Dendritic cell treated with granulocyte-macrophage colony-stimulating factor and Interleukin-4, amounts not matched to agents 40 ng/mL and 50 ng/mL, for 4 days (primary cell): Measurements from ENCODE around the gene AFTPH.

Experiments used
- H3K27ac Mint-ChIP-seq: one replicate; pipeline ENCODE4 v1.8.0; 2022; ENCODE audit warnings: mild to moderate bottlenecking, mixed read lengths
- H3K27me3 Mint-ChIP-seq: one replicate; pipeline ENCODE4 v1.8.0; 2022; ENCODE audit warnings: mild to moderate bottlenecking, mixed read lengths
- H3K36me3 Mint-ChIP-seq: one replicate; pipeline ENCODE4 v1.8.0; 2022; ENCODE audit warnings: low read depth, mixed read lengths
- H3K4me1 Mint-ChIP-seq: one replicate; pipeline ENCODE4 v1.8.0; 2022; ENCODE audit warnings: low read depth, mixed read lengths
- H3K4me3 Mint-ChIP-seq: one replicate; pipeline ENCODE4 v1.8.0; 2022; ENCODE audit warnings: mild to moderate bottlenecking, moderate library complexity, mixed read lengths
- H3K9me3 Mint-ChIP-seq: one replicate; pipeline ENCODE4 v1.8.0; 2022; ENCODE audit warnings: mixed read lengths
- intact Hi-C: fragments of 100-400 bp; cut with micrococcal nuclease; formaldehyde crosslinking; loops from one replicate; pipeline ENCODE4 v1.15.0; 2022

AFTPH gene

DNA sequence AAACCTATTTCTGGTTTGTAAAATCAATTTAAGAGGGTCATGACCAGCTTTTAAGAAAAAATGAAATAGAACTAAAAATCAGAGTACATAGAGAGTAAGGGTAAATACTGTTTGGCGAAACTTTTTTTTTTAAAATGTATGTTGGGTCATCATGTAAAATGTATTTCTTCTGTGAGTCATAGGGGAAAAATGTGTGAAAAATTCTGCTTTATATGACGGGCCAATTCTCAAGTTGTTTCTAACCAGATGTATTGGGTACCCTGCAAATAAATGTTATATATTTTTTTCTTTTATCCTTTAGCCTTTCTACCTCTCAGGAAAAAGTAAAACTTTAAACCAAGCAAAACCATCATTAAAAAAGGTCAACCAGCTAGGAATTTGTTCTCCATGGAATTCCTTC is 13.9 kb downstream of the AFTPH start:
- intact Hi-C loops, result no loop called here
- Mint-ChIP-seq H3K4me3 (no peak overlapping the region), H3K27ac (no peak overlapping the region), H3K27me3 (no peaks in the 10 kb centered on the region), H3K9me3 (no peaks in the 10 kb centered on the region), H3K4me1 (peaks cover 42% of the 10 kb centered on the region), H3K36me3 (peaks cover 7% of the 10 kb centered on the region)

DNA sequence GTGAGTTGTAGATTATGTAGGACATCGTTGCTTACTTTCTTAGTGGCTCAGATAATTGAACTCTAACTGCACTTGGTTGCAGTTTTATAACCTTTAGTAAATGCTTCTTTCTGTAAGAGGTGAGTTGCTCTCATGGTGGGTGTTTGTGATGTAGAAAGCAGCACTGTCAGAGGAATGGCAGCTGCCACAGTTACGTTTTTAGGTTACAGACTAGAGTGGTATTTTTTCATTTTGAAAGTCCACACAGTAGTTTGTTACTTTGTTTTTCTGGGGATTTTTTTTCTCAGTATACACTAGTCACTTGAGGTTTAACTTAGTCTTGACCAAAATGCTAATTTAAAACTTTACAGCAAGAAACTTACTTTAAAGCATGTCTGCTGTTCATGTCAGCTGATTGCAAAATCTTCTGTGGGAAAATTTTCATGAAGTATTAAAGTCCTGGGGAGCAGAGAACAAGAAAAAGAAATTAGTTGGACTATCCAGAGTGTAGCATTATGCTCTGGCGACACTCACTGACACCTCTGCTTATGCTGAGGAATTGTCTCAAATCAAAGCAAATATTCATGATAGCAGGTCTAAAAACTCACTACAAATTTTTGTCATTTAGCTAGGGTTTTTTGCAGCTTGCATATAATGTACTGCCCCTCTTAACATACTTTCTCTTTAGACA is 14.8 kb downstream of the AFTPH start:
- no peaks in the 10 kb centered on the region for H3K27me3 Mint-ChIP-seq
- H3K36me3 Mint-ChIP-seq, result peaks cover 11% of the 10 kb centered on the region
- peaks cover 47% of the 10 kb centered on the region for H3K4me1 Mint-ChIP-seq
- H3K9me3 Mint-ChIP-seq, result no peaks in the 10 kb centered on the region
- intact Hi-C loops, result no loop called here
- H3K27ac Mint-ChIP-seq, result no peak overlapping the region
- no peak overlapping the region for H3K4me3 Mint-ChIP-seq

DNA sequence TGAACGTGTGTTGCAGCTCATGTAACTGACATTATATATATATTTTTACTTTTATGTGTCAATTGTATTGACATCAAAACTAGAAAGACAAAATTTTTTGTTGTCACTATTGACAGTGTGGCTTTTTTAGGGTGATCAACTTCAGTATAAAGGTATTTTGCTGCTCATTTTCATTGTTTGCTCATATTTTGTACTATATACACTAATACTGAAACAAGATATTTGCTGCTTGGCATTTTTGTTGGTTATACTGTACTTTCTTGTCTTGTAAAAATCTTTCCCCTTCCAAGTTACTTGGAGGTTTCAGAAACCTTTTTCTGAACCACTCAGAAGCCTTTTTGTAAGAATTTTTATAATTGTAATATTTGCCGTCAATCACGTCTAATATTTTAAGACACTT is 16.5 kb downstream of the AFTPH start:
- no peaks in the 10 kb centered on the region for H3K9me3 Mint-ChIP-seq
- no peak overlapping the region for H3K4me3 Mint-ChIP-seq
- H3K27ac Mint-ChIP-seq, result no peak overlapping the region
- peaks cover 15% of the 10 kb centered on the region for H3K36me3 Mint-ChIP-seq
- H3K4me1 Mint-ChIP-seq, result peaks cover 45% of the 10 kb centered on the region
- no peaks in the 10 kb centered on the region for H3K27me3 Mint-ChIP-seq
- intact Hi-C loops, result no loop called here

DNA sequence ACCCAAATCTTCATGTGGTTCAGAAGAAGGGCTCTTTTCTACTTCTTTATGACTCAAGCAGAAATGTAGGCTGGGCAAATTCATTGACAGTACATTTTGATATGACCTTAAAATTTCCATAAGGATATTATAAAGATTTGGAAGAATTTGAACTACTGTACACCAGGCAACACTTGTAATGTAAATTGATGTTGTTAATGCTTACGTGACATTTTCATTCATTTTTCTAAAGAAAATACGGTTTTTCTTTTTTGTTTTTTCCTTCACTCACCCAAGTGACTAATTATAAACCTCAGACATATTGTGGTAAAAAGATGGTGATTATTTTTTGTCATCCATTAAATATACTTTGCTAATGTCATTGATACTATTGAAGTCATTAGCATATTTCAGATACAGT is 17.4 kb downstream of the AFTPH start:
- Mint-ChIP-seq H3K36me3 (peaks cover 8% of the 10 kb centered on the region), H3K4me1 (peaks cover 38% of the 10 kb centered on the region), H3K27ac (no peak overlapping the region), H3K27me3 (no peaks in the 10 kb centered on the region), H3K4me3 (no peak overlapping the region), H3K9me3 (no peaks in the 10 kb centered on the region)
- intact Hi-C loops, result no loop called here

DNA sequence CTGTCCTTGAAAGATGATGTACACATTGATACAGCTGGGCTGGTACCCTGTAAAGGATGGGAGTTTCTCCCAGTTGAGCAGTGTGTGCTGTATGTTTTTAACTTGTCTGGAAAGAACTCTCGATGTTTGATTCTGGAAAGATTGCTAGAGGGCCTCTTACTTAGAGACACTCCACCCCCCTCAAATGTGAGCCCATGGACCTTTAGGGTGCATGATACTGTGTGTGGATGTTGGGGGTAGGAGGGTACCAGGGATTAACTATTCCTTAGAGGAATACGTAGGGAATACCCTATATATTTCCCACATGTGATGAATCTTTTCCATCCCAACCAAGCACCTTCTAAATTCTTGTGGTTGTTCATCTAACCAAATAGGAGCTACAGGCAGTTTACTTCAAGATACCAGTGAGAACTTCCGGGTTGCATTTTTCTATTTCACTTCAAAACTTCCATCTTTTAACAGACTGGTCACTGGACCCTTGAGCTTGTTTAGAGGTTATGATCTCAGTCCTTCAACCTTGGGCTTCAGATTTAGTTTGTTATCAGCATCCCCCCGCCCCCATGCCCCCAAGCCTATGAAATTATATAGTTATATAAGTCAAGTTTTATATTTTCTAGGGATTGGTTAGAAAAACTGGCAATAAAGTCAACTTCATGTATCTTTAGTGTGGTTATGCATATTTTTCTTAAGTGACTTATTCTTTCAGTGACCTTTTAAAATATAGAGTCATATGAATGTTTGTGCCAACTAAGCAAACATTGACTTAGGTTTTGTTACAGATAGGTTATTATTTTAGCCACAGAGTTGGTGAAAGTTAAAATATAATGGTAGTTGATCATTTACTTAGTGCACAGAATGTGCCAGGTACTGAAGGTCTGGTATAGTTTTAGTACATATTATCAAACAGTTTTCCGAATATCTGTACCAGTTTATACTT is 18.2 kb downstream of the AFTPH start:
- peaks cover 39% of the 10 kb centered on the region for H3K4me1 Mint-ChIP-seq
- H3K27ac Mint-ChIP-seq, result no peak overlapping the region
- H3K27me3 Mint-ChIP-seq, result no peaks in the 10 kb centered on the region
- intact Hi-C loops, result no loop called here
- H3K9me3 Mint-ChIP-seq, result no peaks in the 10 kb centered on the region
- peaks cover 8% of the 10 kb centered on the region for H3K36me3 Mint-ChIP-seq
- H3K4me3 Mint-ChIP-seq, result no peak overlapping the region

DNA sequence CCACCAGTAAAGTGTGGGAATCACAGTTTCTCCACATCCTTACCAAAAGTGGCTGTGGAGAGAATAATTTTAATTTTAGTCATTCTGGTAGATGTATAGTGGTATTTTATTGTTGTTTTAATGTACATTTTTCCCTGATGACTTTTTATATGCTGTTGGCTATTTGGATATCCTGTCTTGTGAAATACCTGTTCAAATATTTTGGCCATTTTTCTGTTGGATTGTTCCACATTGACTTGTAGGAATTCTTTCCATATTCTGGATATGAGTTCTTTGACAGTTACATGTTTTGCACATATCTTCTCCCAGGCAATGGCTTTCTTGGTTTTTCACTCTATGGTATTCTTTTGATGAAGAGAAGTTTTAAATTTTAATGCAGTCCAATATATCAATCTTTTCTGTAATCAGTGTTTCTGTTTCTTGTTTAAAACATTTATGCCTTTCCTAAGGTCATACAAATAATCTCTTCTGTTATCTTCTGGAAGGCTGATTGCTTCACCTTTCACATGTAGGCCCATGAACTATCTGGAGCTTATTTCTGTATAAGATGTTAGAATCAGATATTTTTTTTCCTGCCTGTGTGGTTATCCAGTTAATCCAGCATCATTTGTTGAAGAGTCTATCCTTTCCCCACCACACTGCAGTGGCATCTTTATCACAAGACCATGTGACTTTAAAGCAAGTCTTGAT is 19.0 kb downstream of the AFTPH start:
- intact Hi-C loops, result no loop called here
- Mint-ChIP-seq H3K27me3 (no peaks in the 10 kb centered on the region), H3K4me1 (peaks cover 39% of the 10 kb centered on the region), H3K27ac (no peak overlapping the region), H3K9me3 (no peaks in the 10 kb centered on the region), H3K36me3 (peaks cover 8% of the 10 kb centered on the region), H3K4me3 (no peak overlapping the region)

DNA sequence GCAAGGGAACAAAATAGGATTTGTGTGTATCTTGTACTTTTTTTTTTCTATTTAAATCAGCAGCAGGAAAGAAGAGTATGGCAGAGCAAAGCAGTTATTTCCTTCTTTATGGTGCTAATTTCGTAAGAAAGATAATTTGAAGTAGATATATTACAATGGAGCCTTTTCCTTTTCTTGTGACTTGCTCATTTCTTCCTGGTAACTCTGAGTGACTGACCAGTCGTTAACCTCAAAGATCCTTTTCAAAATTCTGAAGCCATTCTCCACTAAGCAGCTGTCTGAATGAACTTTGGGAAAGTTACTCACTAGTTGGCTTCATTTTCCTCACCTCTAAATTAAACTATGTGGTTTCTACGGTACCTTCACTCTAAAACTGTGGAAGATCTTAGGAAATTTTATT is 24.6 kb downstream of the AFTPH start:
- H3K4me1 Mint-ChIP-seq, result peaks cover 13% of the 10 kb centered on the region

DNA sequence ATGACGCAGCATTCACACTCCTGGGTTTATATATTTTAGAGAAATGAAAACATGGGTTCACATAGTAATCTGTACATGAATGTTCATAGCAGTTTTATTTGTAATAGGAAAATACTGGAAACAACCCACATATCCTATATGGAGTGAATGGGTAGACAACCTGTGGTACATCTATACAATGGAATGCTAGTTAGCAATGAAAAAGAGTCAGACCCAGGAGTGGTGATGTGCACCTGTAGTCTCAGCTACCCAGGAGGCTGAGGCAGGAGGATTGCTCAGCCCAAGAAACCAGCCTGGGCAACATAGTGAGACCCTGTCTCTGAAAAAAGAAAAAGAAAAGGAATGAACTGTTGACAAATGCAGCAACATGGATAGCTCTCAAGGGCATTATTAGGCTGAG is 25.9 kb downstream of the AFTPH start:
- intact Hi-C loops, result no loop called here
- no peaks in the 10 kb centered on the region for H3K27me3 Mint-ChIP-seq
- H3K27ac Mint-ChIP-seq, result no peak overlapping the region
- peaks cover 34% of the 10 kb centered on the region for H3K36me3 Mint-ChIP-seq
- H3K4me1 Mint-ChIP-seq, result peaks cover 8% of the 10 kb centered on the region
- H3K4me3 Mint-ChIP-seq, result no peak overlapping the region
- no peaks in the 10 kb centered on the region for H3K9me3 Mint-ChIP-seq

More for the DNA sequence above, 24.6 kb downstream of the AFTPH start:
- intact Hi-C loops, result no loop called here
- Mint-ChIP-seq H3K9me3 (no peaks in the 10 kb centered on the region), H3K27ac (no peak overlapping the region), H3K27me3 (no peaks in the 10 kb centered on the region), H3K36me3 (peaks cover 37% of the 10 kb centered on the region), H3K4me3 (no peak overlapping the region)

DNA sequence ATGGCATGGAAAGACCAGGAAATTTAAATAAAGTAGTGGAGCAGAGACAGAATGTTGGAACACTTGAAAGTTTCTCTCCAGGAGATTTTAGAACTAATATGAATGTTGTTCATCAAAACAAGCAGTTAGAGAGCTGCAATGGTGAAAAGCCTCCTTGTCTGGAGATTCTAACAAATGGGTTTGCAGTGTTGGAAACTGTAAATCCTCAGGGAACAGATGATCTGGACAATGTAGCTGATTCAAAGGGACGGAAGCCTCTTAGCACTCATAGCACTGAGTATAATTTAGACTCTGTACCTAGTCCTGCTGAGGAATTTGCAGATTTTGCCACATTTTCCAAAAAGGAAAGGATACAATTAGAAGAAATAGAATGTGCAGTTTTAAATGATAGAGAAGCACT is 27.7 kb downstream of the AFTPH start:
- H3K4me1 Mint-ChIP-seq, result peaks cover 11% of the 10 kb centered on the region
- no peaks in the 10 kb centered on the region for H3K27me3 Mint-ChIP-seq
- H3K9me3 Mint-ChIP-seq, result no peaks in the 10 kb centered on the region
- intact Hi-C loops, result no loop called here
- peaks cover 51% of the 10 kb centered on the region for H3K36me3 Mint-ChIP-seq
- no peak overlapping the region for H3K27ac Mint-ChIP-seq
- no peak overlapping the region for H3K4me3 Mint-ChIP-seq

DNA sequence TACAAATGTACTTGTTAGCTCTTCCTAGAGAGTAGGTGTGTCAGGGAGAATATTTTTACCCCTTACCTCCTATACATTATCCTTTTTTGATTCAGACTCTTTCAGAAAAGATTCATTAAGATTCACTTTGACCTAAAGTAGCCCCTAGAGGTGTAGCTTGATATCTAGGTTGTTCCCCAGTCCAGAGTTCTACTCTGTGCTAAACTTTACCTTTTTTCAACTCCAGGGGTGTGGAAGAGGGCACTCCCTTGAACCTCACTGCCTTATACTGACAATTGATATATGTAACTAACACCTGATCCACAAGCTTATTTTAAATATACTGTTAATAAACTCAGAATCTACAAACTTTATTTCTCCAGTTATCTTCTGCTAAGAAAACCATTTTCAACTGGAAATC is 30.0 kb downstream of the AFTPH start:
- H3K9me3 Mint-ChIP-seq, result no peaks in the 10 kb centered on the region
- H3K36me3 Mint-ChIP-seq, result peaks cover 72% of the 10 kb centered on the region
- no peak overlapping the region for H3K27ac Mint-ChIP-seq
- H3K27me3 Mint-ChIP-seq, result no peaks in the 10 kb centered on the region
- H3K4me3 Mint-ChIP-seq, result no peak overlapping the region
- intact Hi-C loops, result no loop called here
- H3K4me1 Mint-ChIP-seq, result peaks cover 6% of the 10 kb centered on the region

DNA sequence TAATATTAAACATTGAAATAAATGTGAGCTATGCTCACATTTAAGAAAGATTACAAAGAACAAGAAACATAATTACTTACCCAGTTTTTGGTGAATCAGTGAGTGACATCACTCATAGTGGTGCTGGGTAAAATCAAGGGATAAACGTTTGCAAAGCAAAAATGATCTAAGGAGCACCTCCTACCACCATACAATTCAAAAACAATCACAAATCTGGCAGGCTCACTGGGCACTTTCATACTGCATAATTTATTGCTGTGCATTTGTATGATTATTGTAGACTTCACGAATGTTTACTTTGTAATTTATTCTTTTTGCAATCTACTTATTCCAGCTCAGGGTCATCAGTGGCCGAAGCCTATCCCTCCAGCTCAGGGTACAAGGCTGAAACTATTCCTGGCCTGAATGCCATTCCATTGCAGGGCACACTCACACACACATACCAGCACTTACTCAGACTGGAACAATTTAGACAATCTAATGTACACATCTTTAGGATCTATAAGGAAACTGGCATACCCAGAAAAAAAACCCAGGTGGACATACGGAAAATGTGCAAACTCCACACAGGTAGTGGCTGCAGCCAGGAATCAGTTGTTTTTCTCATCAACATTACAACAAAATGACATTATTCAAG is 34.4 kb downstream of the AFTPH start:
- H3K27me3 Mint-ChIP-seq, result no peaks in the 10 kb centered on the region
- no peaks in the 10 kb centered on the region for H3K9me3 Mint-ChIP-seq
- peaks cover 12% of the 10 kb centered on the region for H3K4me1 Mint-ChIP-seq
- H3K27ac Mint-ChIP-seq, result no peak overlapping the region
- intact Hi-C loops, result no loop called here
- H3K4me3 Mint-ChIP-seq, result no peak overlapping the region
- H3K36me3 Mint-ChIP-seq, result peaks cover 50% of the 10 kb centered on the region

DNA sequence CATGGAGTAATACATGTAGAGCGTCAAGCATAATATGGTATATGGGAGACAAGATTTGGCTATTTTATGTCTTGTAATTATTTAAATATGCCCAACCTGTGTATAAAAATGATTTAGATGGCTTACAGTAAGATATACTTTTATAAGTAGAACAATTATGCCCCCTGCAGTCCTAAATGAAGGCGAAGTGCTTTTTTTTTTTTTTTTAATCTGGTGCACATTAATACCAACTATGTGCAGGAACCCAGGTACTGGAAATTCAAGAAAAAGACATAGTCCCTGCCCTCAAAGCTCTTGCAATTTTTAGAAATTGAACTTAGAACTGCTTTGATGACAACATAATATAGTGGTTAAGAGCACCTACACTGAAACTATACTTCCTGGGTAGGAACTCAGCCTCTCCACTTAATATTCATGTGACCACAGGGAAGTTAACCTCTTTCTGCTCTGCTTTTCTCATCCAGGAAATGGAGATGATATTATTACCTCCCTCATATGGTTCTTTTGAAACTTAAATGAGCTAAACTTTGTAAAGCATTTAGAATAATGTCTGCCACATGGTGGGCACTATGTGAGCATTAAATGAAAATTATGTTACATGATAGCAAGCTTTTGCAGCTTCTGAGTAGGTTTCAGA is 38.1 kb downstream of the AFTPH start:
- no peak overlapping the region for H3K4me3 Mint-ChIP-seq
- H3K9me3 Mint-ChIP-seq, result no peaks in the 10 kb centered on the region
- intact Hi-C loops, result loop anchor here (2.0 to 10.0 kb wide), 3 partner anchors 39 to 507 kb away; no protein-coding TSS in a partner anchor
- H3K27ac Mint-ChIP-seq, result no peak overlapping the region
- H3K4me1 Mint-ChIP-seq, result peaks cover 6% of the 10 kb centered on the region
- no peaks in the 10 kb centered on the region for H3K27me3 Mint-ChIP-seq
- peaks cover 38% of the 10 kb centered on the region for H3K36me3 Mint-ChIP-seq

DNA sequence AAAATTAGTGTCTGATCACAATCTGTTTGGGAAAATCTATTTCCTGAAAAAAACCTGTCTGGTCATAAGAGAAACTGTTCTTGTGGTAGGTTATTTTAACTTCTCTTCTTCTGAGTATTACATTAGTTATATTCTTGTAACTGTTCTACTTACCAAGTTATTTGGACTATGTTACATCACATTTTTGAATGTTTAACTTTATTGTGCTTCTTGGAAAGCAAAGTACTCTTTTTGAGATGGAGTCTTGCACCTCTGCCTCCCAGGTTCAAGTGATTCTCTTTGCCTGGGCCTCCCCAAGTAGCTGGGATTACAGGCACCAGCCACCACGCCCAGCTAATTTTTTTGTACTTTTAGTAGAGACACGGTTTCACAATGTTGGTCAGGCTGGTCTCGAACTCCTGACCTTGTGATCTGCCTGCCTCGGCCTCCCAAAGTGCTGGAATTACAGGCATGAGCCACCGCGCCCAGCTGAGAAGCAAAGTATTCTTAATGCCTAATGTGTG is 39.4 kb downstream of the AFTPH start:
- no peaks in the 10 kb centered on the region for H3K9me3 Mint-ChIP-seq
- H3K36me3 Mint-ChIP-seq, result peaks cover 34% of the 10 kb centered on the region
- peaks cover 12% of the 10 kb centered on the region for H3K4me1 Mint-ChIP-seq
- H3K27me3 Mint-ChIP-seq, result no peaks in the 10 kb centered on the region
- no peak overlapping the region for H3K4me3 Mint-ChIP-seq
- intact Hi-C loops, result loop anchor here (2.0 to 10.0 kb wide), 3 partner anchors 41 to 509 kb away; no protein-coding TSS in a partner anchor
- no peak overlapping the region for H3K27ac Mint-ChIP-seq
